GM23248 (cell line): ENCODE data around the gene RMI2. TPM values are rescaled to one million over a fixed set of nuclear protein-coding genes. Genes with fewer than 3 reads are reported as not detected.

Experiments used
- DNase-seq: peaks from one replicate; pipeline ENCODE4 v3.0.0-alpha.2; 2015
- H2AFZ ChIP-seq: fragments of 200-600 bp; sonication (generic); 2 replicates; pipeline ENCODE4 v1.6.1; 2016; ENCODE audit warnings: antibody characterized with exemption
- H3F3A ChIP-seq: fragments of 200-600 bp; sonication (generic); 2 replicates; pipeline ENCODE4 v1.6.1; 2016; ENCODE audit warnings: mild to moderate bottlenecking, antibody characterized with exemption, mixed run types; ENCODE audit not compliant: insufficient read depth
- H3K27ac ChIP-seq: fragments of 200-600 bp; sonication (generic); 2 replicates; pipeline ENCODE4 v1.5.1; 2016; ENCODE audit warnings: mild to moderate bottlenecking
- H3K27me3 ChIP-seq: fragments of 200-600 bp; sonication (generic); replicated peaks from 2 replicates; pipeline ENCODE4 v1.6.1; 2016; ENCODE audit warnings: mild to moderate bottlenecking; ENCODE audit not compliant: insufficient read depth
- H3K36me3 ChIP-seq: fragments of 200-600 bp; sonication (generic); 2 replicates; pipeline ENCODE4 v1.6.1; 2016; ENCODE audit warnings: low read depth, mild to moderate bottlenecking
- H3K4me1 ChIP-seq: fragments of 200-600 bp; sonication (generic); 2 replicates; pipeline ENCODE4 v1.6.1; 2016; ENCODE audit warnings: mild to moderate bottlenecking; ENCODE audit not compliant: insufficient read depth
- H3K4me2 ChIP-seq: fragments of 200-600 bp; sonication (generic); one replicate; pipeline ENCODE4 v1.6.1; 2016; ENCODE audit warnings: mild to moderate bottlenecking; ENCODE audit not compliant: unreplicated experiment
- H3K4me3 ChIP-seq: fragments of 200-600 bp; sonication (generic); 2 replicates; pipeline ENCODE4 v1.5.1; 2016; ENCODE audit warnings: mild to moderate bottlenecking
- H3K79me2 ChIP-seq: fragments of 200-600 bp; sonication (generic); 2 replicates; pipeline ENCODE4 v1.6.1; 2016; ENCODE audit warnings: mild to moderate bottlenecking; ENCODE audit not compliant: insufficient read depth
- H3K9ac ChIP-seq: fragments of 200-600 bp; sonication (generic); 2 replicates; pipeline ENCODE4 v1.6.1; 2016; ENCODE audit warnings: mild to moderate bottlenecking
- H3K9me2 ChIP-seq: fragments of 200-600 bp; sonication (generic); 2 replicates; pipeline ENCODE4 v1.6.1; 2016; ENCODE audit warnings: mixed run types, mild to moderate bottlenecking, moderate library complexity; ENCODE audit not compliant: insufficient read depth
- H3K9me3 ChIP-seq: fragments of 200-600 bp; sonication (generic); one replicate; pipeline ENCODE4 v1.6.1; 2017; ENCODE audit warnings: low read depth
- H4K20me1 ChIP-seq: fragments of 200-600 bp; sonication (generic); 2 replicates; pipeline ENCODE4 v1.6.0; 2016; ENCODE audit not compliant: insufficient read depth
- EZH2 ChIP-seq: fragments of 200-600 bp; sonication (generic); IDR thresholded peaks from 2 replicates; pipeline ENCODE4 v1.6.1; 2018; ENCODE audit warnings: antibody characterized with exemption, mild to moderate bottlenecking; ENCODE audit not compliant: insufficient read depth, poor library complexity, severe bottlenecking
- EZH2phosphoT487 ChIP-seq: fragments of 200-600 bp; sonication (generic); IDR thresholded peaks from 2 replicates; pipeline ENCODE4 v1.6.1; 2018; ENCODE audit warnings: antibody characterized with exemption, moderate library complexity, mild to moderate bottlenecking, low read depth; ENCODE audit not compliant: insufficient read depth
- WGBS, 2 experiments: methylation state at CpG; one replicate each; pipeline ENCODE4 v1.1.6; 2015 to 2017; ENCODE audit warnings: low lambda C conversion rate in 2 of 2, low coverage in 1 of 2; ENCODE audit errors: missing lambda C conversion rate in 2 of 2; 5-methylcytosine and 5-hydroxymethylcytosine counted together
- in situ Hi-C: fragments of 300-500 bp; cut with MboI; formaldehyde crosslinking; loops from 2 replicates; pipeline ENCODE4 v1.15.0; 2020
- polyA plus RNA-seq: library from polyadenylated mRNA; unstranded; fragments of >200 nt; fragmentation: Nextera tagmentation; extraction: Ambion mirVana; gene quantifications from 2 replicates; pipeline ENCODE4 v1.2.1, GENCODE V29; 2016
- total RNA-seq: library from RNA; depleted of rRNA; stranded (reverse); fragments of >200 nt; shearing (Covaris generic); gene quantifications from 2 replicates; pipeline ENCODE4 v1.2.3, GENCODE V29; 2014; rRNA removed

The RMI2 gene
- total RNA-seq (8.5 and 20.6 TPM in 2 replicates), polyA plus RNA-seq (11.9 and 12.8 TPM in 2 replicates)

- no peak within 1 kb of the TSS for H3K27ac ChIP-seq
- H3K4me2 ChIP-seq, result peak within 1 kb of the TSS; percentile 75
- peak within 1 kb of the TSS; percentile 79 for H2AFZ ChIP-seq
- H3K4me3 ChIP-seq, result peak within 1 kb of the TSS; percentile 77
- H3K9ac ChIP-seq, result peak within 1 kb of the TSS; percentile 80
- no peaks in the 10 kb centered on the region for H3K9me3 ChIP-seq
- in situ Hi-C loops, result no loop called here
- H3K36me3 ChIP-seq, result no peaks in the 10 kb centered on the region
- H4K20me1 ChIP-seq, result no peaks in the 10 kb centered on the region
- DNase-seq, result peak; percentile 99
- TF ChIP-seq EZH2, result no peak
- no peak for TF ChIP-seq EZH2phosphoT487
- peaks cover 13% of the 10 kb centered on the region for H3K4me1 ChIP-seq
- H3K79me2 ChIP-seq, result peaks cover 28% of the 10 kb centered on the region
- H3K27me3 ChIP-seq, result no peaks in the 10 kb centered on the region
- H3K9me2 ChIP-seq, result no peaks in the 10 kb centered on the region
- peaks cover 23% of the 10 kb centered on the region for H3F3A ChIP-seq
- 1% methylated on average over 53 to 71 of the region's 82 CpGs for WGBS, 2 experiments
Measured at GRCh38 chr16:11345040-11345862, at the start of gene RMI2. TSS of gene RMI2 (plus strand) at chr16:11345459. CDS start at chr16:11345472, 13 bp downstream.

GRCh38 chr16:11295672-11296071 is 49.6 kb upstream of the RMI2 start:
- Histone ChIP-seq H3F3A (0 out of 2 replicates have a peak, but pooled peaks cover 4% of the 10 kb centered on the region), H3K27ac (no peak overlapping the region), H3K9me3 (no peaks in the 10 kb centered on the region), H3K4me3 (no peak overlapping the region), H3K4me2 (no peak overlapping the region), H3K79me2 (no peaks in the 10 kb centered on the region), H3K9me2 (no peaks in the 10 kb centered on the region), H3K27me3 (no peaks in the 10 kb centered on the region; the same call in 1 of the 2 replicates), H2AFZ (no peak overlapping the region), H3K36me3 (no peaks in the 10 kb centered on the region), H3K4me1 (peaks cover 9% of the 10 kb centered on the region; the same call in 1 of the 2 replicates), H3K9ac (no peak overlapping the region), H4K20me1 (no peaks in the 10 kb centered on the region)
- DNase-seq, result no peak
- 94 to 98% methylated on average over 4 of the region's 4 CpGs for WGBS, 2 experiments
- in situ Hi-C loops, result no loop called here
- TF ChIP-seq EZH2phosphoT487 (no peak), EZH2 (no peak)

- Histone ChIP-seq H3K4me3 (no peak overlapping the region), H3F3A (0 out of 2 replicates have a peak, but pooled peaks cover 4% of the 10 kb centered on the region), H3K79me2 (no peaks in the 10 kb centered on the region), H3K27ac (no peak overlapping the region), H3K9me3 (no peaks in the 10 kb centered on the region), H4K20me1 (no peaks in the 10 kb centered on the region), H3K27me3 (no peaks in the 10 kb centered on the region; the same call in 1 of the 2 replicates), H3K9me2 (no peaks in the 10 kb centered on the region), H2AFZ (no peak overlapping the region), H3K9ac (no peak overlapping the region), H3K36me3 (no peaks in the 10 kb centered on the region), H3K4me1 (peaks cover 9% of the 10 kb centered on the region; the same call in 1 of the 2 replicates), H3K4me2 (no peak overlapping the region)
- in situ Hi-C loops, result no loop called here
- WGBS, 2 experiments, result 91 to 92% methylated on average over 3 of the region's 3 CpGs
- DNase-seq, result no peak
- TF ChIP-seq EZH2 (no peak), EZH2phosphoT487 (no peak)
Measured at GRCh38 chr16:11296351-11296705, 48.9 kb upstream of the RMI2 start.

GRCh38 chr16:11296706-11297491 is 48.4 kb upstream of the RMI2 start:
- Histone ChIP-seq H3K9ac (0 out of 2 replicates have a peak overlapping the region, but pooled peaks have one; percentile 5), H3K9me3 (no peaks in the 10 kb centered on the region), H3K4me1 (peaks cover 9% of the 10 kb centered on the region; the same call in 1 of the 2 replicates), H3K9me2 (no peaks in the 10 kb centered on the region), H3K27me3 (no peaks in the 10 kb centered on the region), H3F3A (0 out of 2 replicates have a peak, but pooled peaks cover 4% of the 10 kb centered on the region), H2AFZ (no peak overlapping the region), H3K4me3 (peak overlapping the region; percentile 36; the same call in 1 of the 2 replicates), H3K27ac (no peak overlapping the region), H3K4me2 (peak overlapping the region; percentile 50), H3K36me3 (no peaks in the 10 kb centered on the region), H4K20me1 (no peaks in the 10 kb centered on the region), H3K79me2 (no peaks in the 10 kb centered on the region)
- DNase-seq, result no peak
- TF ChIP-seq EZH2phosphoT487 (no peak), EZH2 (no peak)
- 56 to 61% methylated on average over 10 of the region's 10 CpGs for WGBS, 2 experiments
- in situ Hi-C loops, result no loop called here
